NCI-H345 treated with DMSO at 0.1 percent for 48 hours (cell line): ENCODE results near the gene PJVK.
"Not testable (repeated sequence)": the region's sequence is repeated elsewhere in the genome, so short reads cannot be mapped to it uniquely, and the experiment has no call there.

Experiments
- DNase-seq: peaks from one replicate; lab custom pipeline; 2025; ENCODE audit not compliant: unreplicated experiment; lab: John Stamatoyannopoulos, UW

Gene PJVK

GRCh38 chr2:178428396-178428806 is 22.8 kb upstream of the PJVK start:
- DNase-seq = no peak

DNA sequence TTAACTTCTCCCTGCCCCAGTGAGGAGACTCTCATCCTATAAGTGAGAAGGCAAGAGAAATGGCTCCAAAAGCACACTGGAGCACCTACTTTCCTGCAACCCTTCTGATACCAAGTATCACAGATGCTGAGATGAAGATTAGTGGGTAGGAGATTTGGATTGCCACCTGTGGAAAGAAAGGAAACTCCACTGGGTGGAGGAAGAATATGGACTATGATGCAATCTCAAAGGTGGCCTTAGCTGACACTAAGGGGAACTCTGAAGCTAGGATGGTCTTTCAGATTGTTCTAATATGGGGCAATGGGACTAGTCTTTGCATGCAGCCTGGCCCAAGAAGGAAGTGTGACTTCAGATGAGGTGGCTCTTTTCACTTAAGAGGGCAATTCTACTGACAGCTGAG is 21.8 kb upstream of the PJVK start:
- no peak for DNase-seq

- no peak for DNase-seq
These were observed 14.5 kb upstream of the PJVK start for GRCh38 chr2:178436662-178437061.

DNA sequence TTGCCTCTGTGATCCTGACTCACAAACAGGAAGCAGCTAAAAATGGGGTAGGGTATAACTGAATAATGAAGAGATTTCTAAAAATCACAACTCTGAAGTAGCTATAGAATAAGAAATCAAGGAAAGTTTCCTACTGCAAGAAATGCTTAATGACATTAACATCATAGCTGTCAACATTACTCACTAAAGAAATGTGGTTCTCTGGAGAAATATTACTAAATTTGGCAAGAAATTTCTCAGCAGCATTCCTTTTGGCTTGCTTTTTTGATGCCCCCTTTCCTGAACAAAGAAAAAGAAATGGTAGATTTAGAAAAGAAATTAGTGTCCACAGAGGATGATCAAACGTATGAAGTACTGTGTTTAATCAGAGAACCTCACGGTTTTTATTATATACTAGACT is 9.8 kb upstream of the PJVK start:
- DNase-seq = no peak

GRCh38 chr2:178448968-178449661 is 2.1 kb upstream of the PJVK start:
- no peak for DNase-seq

GRCh38 chr2:178449700-178450523 is 1.3 kb upstream of the PJVK start:
- no peak for DNase-seq

GRCh38 chr2:178450524-178450773 is 729 bp upstream of the PJVK start:
- no peak for DNase-seq

DNA sequence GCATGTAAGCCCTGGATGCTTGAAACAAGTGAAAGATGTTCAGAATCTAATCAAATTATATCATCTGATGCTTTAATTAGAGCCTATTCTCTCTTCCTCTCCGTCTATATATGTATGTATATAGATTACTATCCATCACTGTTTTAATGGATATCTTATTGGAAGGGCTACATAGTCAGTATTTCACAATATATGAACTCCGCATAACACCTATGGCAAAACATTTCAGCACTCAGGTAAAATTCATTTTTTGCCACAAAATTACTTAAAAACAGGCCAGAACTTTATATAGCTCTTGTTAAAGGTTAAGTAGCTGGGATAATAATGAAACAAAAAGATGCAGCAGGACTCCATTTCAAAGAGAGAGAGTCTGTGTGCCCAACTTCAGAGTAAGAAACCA is 1.2 kb downstream of the PJVK start:
- no peak for DNase-seq

DNA sequence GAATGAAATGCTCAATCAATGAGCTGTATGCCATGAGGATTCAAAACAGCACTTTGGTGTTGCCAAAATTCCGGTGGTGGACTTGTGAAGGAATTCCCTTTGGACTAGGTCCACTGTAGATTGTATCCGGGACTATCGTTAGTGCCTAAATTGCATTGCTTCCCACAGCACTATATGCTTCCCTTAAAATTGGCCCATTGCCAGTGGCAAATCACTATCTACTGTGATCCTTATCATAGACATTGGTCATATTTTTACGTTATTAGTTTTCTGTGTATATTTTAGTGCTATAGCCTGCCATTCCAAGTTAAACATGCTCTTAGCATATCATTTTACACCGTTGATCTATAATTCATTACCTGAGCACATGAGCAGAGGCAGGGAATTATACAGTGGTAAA is 1.7 kb downstream of the PJVK start:
- no peak for DNase-seq

- DNase-seq = no peak
These were observed 4.8 kb downstream of the PJVK start for GRCh38 chr2:178455947-178456346.

DNA sequence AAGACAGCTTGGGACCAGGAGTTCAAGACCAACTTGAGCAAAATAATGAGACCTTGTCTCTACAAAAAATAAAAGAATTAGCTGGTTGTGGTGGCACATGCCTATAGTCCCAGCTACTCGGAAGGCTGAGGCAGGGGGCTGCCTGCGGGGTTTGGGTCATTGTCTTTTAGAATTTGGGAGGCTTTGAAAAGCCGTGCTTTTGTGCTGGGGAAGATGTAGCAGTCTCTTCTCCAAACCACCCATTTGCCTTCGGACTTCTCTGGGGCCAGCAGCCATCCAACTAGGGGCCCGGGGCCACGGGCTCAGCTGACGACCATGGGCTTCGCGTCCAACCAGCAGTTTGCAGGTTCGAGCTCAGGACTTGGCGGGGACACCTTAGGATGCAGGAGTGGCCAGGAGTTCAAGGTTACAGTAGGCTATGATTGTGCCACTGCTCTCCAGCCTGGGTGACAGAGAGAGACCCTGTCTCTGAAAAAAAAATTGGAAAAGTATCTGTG is 6.3 kb downstream of the PJVK start:
- no peak for DNase-seq

DNA sequence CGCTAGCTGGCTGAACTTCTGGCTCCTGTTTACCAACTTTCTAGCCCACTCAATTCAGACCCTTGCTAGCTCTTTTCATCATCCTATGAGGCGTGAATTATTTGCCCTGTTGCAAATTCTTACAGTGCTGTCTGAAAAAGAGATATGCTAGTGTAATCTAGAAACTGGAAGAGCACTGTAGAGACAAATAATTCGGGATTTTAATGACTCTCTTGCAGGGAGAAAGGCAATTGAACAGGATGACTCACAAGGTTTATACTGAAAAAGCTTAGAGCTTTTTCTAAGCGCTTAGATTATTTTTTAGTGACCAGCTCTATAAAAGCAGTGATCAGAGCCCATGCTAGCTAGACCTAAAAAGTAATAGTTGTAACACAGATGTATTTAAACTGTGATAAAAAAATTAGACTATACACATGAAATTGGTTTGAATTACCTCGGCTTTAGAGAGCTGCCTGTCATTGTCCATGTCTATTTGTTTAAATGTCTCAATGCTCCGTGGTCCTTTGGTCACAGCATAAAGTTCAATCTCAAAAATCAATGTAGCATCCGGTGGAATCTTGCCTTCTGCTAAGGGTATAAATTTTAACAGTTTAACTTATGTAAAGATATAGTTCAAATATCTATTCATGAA is 18.2 kb downstream of the PJVK start:
- DNase-seq = no peak

DNA sequence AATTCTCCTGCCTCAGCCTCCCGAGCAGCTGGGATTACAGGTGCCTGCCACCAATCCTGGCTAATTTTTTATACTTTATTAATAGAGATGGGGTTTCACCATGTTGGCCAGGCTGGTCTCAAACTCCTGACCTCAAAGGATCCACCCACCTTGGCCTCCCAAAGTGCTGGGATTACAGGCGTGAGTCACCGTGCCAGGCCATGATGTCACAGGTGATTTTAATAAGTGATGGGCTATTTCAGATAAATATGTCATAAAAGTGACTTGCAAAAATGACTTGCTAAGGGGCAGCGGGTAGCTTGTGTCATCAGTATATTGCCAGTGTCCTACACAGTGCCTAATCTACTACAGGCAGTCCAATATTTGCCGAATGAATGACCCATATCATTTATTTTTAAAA is 20.1 kb downstream of the PJVK start:
- not testable (repeated sequence) for DNase-seq

DNA sequence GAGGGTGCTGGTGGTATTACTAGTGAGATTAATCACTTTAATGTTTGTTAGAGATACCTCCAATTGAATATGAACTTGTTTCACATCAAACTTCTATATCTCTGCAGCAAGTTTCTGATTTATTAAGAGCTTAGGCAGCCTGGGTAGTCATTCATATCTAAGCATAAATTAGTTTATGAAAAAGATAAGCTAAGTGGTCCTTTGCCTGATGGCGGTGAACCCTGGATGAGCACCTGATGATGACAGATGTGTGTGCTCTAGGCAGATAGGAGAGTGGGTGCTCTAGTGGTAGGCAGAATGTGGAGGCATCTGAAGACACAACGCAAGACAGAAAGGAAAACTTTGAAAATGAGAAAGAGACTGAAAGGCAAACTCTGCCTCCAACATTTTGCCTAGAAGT is 22.2 kb downstream of the PJVK start:
- no peak for DNase-seq

DNA sequence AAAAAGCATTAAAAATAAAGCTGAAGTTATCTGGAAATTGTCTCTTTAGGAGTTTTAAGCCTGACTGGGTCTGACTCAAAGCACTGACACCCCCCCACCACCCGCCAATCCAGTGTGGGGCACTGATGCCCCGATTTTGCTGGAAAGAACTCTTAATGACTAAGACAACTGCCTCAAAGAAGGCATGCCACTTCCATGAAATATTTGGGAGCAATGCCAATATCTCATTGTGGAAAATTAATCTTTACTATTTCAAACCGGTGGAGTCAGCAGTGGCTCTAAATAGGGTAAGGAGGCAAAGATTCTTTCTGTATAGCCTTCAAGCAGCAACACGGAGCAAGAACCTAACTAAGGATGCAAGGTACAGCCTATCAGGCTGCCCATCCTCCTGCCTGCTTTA is 22.8 kb downstream of the PJVK start:
- no peak for DNase-seq

GRCh38 chr2:178474560-178474959 is 23.4 kb downstream of the PJVK start:
- DNase-seq = no peak

- DNase-seq = no peak
These were observed 25.3 kb downstream of the PJVK start for GRCh38 chr2:178476477-178476876.

GRCh38 chr2:178477443-178478129 is 26.4 kb downstream of the PJVK start:
- DNase-seq = no peak

GRCh38 chr2:178478130-178478438 is 26.9 kb downstream of the PJVK start:
- DNase-seq = no peak

DNA sequence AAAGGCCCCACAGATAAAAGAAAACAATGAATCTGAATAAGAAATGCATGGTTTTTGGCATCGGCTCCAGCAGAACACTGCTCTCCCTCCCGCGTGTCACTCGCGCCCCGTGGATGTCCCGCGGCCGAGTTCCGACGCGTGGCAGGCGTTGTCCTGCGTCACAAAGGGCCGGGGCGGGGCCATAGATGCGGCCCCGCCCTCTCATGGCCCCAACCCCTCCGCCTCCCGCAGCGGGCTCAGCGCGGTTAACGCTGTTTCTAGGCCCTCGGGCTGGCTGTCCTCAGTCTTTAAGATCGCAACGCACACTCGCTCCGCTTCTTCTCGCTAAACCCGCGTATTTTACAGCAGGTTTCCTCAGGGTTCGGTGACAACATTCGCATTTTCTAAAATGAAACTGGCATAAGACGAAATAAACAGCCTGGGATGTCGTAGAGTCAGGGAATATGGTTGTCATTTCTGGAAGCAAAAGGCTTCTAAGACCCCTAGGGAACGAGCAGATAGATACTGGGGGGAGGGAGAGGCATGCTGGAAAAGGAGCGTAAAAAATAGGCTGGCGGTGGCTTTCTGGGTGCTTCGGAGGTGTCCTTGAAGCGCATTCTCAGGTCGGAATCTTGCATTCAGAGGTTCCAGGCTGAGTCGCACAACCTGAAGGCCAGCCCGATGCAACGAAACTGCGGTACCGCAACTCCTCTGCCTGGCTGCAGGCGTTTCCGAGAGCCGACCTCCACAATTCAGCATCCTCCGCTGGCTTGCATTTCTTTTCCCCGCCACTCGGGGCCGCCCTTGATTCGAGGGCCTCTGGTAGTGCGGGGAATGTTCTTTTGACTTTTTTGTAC is 27.5 kb downstream of the PJVK start, which contains the start of gene FKBP7:
TSS of gene FKBP7 (minus strand) at position 162 of the 836 bp plus-strand sequence. CDS start at position 61, 101 bp downstream.
- DNase-seq = peak; percentile 80

DNA sequence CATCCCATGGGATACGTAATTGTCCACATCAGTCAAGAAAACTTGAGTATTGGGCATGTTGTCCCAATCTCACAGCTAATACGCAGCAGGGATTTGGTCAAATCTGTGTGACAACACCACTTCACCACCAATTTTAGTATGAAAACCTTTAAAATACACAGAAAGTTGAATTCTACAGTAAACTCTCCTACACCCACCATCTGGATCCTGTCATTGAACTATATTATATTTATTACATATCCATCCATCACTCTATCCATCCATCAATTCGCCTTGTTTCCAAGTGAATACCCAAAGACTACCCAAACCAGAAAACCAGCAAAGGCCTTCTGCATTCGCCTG is 28.1 kb downstream of the PJVK start:
- no peak for DNase-seq
